GM21515 (cell line): Measurements from ENCODE around the gene IPO8.

Experiments used
- ATAC-seq: cut with Tn5 transposase; IDR thresholded peaks from one replicate; pipeline ENCODE4 v1.9.1; 2021; ENCODE audit not compliant: unreplicated experiment

IPO8 gene

DNA sequence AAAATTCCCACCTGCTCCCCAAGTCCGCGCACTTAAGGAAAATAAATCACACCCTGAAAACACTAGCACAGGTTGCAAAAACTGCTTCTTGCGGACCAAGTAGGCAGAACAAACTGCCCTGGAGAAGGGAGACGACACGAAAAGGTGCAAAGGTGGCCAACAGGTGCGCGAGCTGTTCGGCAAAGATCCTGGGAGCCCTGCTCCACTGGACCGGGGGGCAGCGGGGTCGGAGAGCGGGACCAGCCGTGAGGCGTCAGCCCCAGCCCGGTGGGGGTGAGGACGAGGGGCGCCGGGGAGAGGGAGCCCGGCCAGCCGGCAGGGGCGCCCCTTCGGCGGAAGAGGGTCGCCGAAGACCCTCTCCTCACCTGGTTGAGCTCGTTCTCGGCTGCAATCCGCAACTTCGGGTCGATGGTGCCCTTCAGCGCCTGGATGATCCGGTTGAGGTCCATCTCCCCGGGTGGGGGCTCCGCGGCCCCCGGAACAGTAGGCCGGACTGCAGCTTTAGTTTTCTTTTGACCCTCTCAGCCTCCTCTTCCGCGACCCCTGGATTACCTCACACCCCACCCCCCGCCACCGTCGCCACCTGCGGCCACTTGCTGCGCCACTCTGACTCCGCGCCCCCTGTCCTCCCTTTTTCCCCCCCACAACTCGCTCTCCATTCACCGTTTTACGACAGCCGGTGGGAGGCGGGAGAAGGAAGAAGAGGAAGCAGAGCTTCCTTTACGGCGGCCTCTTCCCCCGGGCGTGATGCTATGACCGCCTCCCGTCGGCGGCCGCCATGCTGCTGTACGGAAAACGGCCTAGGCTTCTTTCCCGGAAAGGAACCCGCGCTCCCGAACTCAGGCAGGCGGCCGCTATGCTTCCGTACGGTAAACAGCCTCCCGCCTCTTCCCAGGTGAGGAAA lies at the start of gene IPO8:
IPO8 (minus strand) TSS at position 671 of the 904 bp plus-strand sequence; CDS start at position 449, 222 bp downstream.
- ATAC-seq: peak; percentile 73

DNA sequence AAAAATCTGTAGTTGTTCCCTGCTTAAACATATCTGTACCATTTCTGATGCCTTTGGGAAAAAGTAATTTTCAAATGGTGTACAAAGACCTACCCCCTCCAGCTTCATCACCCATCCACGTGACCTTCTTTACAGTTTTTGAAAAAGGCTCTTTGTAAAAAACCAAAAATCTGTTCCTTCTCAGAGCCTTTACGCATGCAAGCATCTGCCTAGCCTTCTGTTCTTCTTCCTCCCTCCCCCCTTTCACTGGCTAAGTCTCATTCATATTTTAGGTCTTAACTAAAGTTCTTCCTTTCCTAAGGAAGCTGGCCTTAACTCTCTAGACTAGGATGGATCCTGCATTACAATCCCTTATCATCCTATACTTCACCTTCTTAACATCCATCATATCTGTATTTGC lies 48.7 kb upstream of the IPO8 start:
- ATAC-seq: no peak

DNA sequence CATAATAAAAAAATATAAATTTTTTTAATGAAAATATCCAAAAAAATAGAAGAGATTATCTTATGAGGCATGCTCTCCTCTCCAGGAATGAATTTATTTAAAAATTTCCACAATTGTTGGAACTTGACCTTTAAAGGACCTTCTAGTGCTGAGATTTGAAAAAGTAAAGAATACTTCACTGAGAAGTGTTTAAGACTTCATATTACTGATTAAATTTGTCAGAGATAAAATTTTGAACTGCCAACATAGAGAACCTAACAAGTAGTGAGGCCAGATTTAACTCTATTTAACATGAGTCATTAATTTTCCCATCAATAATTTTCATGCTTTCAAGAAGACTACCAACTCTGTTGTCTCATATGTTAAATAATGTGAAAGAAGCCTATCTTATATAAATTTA lies 44.6 kb upstream of the IPO8 start:
- ATAC-seq: no peak

DNA sequence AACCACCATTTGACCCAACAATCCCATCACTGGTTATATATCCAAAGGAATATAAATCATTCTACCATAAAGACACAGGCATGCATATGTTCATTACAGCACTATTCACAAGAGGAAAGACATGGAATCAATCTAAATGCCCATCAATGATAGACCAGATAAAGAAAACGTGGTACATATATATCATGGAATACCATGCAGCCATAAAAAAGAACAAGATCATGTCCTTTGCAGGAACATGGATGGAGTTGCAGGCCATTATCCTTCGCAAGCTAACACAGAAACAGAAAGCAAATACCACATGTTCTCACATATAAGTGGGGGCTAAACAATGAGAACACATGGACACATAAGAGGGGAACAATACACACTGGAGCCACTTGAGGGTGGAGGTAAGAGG lies 43.4 kb upstream of the IPO8 start:
- no peak for ATAC-seq

DNA sequence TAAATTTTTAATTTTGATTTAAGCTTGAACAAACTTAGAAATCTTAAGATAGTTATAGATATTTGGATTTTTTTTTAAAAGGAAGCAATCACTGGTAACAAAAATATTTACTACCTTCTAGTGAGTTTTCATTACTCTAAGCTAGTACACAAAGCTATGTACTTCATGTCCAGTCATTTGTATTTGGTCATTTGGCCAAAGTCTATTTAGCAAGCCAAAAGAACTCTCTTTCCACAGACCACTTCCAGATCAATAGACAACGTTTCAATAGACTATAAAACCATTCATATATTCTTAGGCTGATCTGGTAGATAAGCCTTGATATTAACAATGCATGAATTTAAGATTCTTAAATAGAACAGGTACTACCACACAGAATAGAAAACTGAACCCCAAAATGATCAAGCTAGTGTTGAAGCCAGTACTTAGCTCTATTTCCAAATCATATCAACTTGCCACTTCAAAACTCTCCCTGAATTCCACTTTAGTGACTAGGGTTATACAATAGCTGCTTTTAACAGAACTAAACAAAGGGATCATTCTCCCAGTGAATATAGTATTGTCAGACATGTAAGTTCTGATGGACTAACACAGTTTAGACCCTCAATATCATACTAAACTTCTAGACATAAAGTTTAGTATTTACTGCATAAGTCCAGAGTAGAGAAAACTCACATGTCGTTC lies 37.4 kb upstream of the IPO8 start:
- no peak for ATAC-seq

DNA sequence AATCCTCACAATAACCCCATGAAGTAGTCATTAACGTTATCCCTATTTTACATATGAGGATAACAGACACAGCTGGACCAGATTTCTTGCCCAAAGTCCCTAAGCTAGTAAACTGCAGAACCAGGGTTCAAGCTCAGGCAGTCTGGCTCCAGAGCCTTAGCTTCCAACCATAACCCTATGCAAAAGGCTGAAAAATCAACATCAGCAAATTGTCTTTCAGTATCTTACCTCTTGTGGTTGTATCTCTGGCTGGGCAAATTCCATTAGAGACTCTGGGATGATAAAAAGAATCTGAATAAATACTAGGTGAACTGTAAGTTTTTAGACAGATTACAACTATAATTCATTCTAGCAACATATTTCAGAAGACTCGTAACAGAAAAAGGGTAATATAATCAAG lies 34.3 kb upstream of the IPO8 start:
- no peak for ATAC-seq

DNA sequence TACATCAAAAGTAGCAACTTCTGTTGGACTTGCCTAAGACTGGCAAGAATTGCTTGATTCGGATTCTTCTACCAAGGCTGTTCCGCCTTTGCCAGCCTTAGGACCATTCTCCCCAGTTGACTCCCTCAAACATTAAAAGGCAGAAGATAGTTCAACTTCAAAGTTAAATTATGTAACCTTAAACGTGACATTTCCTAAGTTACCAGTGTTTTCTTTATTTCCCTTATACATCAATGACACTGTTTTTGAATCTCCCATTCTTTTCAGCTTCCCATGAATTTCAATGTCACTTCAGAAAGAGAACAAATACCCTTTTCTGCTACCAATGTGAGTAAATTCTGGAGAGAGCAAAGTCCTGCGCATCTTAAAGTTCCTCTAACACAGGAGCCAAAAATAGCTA lies 33.9 kb upstream of the IPO8 start:
- no peak for ATAC-seq

DNA sequence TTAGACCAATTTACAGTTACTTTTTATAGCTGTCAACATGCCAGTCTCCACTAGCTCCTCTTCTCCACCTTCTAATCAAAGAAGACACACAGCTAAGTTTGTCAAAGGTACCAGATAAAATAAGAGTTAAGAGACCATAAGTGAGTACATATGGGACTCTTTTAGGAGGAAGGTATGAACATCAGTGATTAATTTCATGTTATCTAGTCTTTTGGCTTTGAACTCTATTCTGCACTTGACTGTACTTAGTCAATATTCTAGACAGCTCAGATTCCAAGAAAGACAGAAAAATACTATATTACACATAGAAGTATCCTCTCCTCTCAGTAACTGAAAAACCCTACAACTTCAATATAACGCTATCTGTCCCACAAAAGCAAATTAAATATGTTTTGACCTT lies 31.0 kb upstream of the IPO8 start:
- ATAC-seq: no peak

DNA sequence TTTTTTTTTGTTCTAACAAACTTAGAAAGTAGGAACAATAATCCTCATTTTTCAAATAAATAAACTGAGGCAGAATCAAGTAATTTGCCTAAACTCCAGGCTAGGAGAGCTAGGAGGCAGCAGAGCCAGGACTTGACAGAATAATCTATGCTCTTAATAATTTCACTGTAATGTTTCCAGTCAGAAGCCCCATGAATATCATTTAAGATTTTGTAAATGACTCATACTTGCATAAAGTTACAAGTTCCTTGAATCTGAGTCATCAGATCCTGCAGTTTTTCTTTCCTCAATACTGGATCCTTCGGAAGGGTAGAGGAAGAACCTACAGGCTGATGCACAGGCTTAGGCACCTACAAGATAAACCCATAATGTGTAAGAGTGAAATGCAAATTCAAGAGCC lies 30.1 kb upstream of the IPO8 start:
- no peak for ATAC-seq

DNA sequence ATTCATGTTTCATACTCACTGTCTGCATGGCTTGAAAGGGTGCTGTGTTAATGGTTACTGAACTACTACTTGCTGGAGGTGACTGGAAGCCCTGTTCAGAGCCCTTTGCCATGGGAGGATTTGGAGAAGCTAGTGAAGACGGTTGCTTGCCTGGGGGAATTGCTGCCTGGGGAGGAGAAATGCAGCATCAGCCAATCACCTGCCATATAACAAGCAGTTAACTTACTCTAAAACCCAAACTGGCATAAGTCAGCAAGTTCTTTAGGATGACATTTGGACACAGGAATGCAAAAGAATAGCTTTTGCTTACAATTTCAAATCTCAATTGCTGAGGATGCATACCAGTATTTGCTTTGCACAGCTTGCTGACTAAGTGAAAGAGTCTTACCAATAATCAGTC lies 23.4 kb upstream of the IPO8 start:
- no peak for ATAC-seq

DNA sequence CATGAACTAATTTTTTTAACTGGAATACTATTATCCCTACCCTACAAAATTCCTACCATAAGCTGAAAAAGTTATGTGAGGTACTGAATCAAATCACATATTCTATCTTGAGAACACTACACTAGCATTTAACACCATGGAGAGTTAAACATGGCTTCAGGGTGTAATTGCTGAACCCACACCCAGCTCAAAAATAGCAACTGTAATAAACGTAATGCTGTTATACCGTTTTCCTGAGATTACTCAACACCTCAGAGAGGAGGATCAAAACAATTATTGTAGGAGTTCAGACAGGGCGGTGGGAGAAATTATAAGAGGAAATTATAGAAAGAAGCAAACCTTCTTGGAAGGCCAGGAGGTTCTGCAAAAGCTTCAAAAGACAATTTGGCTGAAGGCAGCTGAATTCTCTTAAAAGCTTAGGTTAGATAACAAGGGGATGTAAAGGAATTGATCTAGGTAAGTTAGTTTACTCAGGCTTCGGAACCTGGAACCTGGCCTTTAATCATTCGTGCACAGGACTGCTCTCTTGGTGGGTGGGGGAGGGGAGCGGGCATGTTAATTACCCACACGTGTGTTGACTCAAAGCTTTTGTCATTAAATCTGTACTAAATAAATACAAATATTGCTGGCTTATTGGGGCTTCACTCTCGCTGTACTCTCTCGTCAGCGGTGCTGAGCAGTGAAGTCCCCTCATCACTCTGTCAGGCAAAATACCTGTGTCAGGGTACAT lies 12.1 kb upstream of the IPO8 start:
- ATAC-seq: no peak

DNA sequence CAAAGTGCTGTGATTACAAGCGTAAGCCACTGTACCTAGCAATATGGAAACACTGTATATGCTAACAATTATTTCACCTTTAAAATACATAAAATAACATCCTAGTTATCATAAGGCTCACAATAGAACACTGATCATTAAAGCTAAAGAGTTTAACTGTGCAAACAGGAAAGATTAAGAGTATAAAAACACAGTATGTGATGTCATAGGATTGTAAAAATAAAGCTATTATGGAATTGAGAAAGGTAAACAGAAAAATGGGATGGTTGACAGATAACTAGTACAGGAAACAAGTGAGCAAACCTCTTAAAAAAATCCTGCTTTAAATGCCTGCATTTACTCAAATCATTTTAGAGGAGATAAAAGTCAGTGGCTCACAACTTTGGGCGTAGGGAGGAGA lies 10.8 kb upstream of the IPO8 start:
- no peak for ATAC-seq

DNA sequence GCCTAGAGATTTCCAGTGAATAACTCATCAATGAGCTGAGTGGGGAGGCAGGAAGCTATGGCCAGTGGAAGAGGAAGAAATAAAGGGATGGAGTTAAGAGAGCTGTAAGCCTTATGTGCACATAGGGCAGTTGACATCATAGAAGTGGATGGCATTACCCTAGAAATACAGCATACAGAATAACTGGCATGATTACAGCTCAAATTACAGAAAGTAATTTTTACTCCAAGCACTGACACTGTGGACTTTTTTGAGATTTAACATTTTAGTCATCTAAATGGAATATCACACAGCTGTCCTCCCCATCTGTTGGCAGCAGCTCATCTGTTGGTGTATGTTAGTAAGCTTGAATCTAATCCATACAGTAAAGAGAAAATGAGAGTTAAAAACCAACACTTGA lies 5.4 kb upstream of the IPO8 start:
- no peak for ATAC-seq

DNA sequence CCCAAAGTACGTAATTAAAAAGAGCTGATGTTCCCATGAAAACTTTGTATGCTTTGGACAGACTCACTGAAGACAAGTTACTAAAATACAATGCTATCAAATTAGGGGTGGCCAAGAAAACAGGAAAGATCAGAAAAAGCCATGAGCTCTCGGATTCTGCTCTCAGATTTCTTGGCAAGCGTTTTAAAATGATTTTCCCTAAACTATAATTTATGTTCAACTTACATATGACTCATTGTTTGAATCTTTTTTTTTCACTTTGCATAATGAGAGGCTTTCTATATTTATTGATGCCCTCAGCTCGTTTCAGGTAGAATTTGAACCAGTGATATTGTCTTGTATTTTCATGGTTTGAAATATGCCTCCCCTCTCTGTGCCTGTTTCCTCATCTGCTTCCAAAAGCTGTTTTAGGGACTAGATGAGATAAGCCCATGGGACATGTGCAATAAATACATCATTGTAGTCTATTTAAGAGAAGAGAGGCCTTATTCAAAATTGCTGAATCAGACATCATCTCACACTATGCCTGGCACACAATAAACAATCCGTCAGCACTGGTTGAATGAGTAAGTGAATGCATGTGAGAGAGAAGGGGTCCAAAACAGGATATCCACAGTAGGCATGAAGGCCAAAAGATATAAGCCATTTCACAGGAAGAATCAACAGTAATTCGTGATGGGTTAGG lies 4.7 kb upstream of the IPO8 start:
- no peak for ATAC-seq

DNA sequence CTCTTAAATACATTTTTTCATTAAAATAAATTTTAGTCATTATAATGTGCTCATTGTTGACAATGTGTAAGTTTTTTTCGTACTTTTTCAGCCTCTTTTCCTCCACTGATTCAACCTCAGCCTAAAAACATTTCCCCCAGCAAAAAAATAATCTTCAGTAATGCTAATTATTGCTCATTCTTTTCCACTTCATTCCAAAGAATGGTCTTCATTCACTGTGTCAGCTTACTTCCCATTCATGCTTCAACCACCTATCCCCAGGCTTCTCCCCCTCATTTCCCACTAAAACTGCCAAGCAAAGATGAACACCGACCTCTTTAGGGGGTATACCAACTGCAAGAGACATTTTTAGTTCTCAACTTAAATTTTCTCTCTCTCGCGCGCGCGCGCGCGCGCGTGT lies 2.7 kb upstream of the IPO8 start:
- ATAC-seq: no peak

DNA sequence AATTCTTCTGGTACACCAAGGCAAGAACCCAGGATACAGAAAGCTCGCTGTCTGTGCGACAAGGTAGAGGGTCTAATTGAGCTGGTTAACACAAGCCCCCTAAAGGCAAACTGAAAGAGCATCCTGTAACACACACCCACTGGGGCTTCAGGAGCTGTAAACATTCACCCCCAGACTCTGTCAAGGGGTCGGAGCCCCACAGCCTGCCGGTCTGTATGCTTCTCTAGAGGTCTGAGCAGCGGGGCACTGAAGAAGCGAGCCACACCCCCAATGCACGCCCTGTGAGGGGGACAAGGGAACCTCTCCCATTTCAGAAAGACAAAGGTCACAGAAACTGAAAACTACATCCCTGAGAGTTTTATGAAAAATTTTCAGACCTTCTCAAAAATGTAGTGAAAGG lies 1.3 kb upstream of the IPO8 start:
- ATAC-seq: no peak

DNA sequence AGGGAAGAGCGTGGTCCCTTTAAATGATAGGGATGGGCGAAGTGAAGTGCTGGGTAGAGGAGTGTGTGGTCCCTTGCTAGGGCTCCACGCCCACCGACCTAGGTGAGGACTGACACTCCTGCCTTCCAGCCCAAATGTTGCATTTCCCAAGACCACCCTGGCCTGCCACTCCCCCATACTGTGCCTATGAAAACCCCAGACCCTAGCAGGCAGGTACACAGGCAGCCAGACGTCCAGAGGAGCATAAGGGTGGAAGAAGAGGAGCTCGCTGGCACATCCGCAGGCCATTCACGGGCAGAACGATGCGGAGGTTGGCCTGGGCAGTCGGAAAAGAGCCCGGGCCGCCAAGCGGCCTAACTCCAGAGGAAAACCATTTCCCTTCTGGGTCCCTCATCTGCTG lies 817 bp upstream of the IPO8 start:
- ATAC-seq: no peak

DNA sequence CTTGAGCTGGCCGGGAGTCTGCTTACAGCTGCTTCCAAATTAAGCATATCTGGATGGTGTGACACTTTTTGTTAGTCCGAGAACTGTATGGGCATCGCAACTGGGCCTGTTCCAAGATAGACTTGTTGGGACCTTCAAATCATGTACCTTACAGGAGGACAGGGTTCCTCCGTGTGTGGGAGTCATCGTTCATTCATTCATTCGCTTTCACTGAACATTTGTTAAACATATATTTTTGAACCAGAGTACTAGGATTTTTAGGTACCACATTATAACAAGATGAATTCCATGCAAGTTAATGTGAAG lies 387 bp upstream of the IPO8 start:
- ATAC-seq: peak; percentile 35

DNA sequence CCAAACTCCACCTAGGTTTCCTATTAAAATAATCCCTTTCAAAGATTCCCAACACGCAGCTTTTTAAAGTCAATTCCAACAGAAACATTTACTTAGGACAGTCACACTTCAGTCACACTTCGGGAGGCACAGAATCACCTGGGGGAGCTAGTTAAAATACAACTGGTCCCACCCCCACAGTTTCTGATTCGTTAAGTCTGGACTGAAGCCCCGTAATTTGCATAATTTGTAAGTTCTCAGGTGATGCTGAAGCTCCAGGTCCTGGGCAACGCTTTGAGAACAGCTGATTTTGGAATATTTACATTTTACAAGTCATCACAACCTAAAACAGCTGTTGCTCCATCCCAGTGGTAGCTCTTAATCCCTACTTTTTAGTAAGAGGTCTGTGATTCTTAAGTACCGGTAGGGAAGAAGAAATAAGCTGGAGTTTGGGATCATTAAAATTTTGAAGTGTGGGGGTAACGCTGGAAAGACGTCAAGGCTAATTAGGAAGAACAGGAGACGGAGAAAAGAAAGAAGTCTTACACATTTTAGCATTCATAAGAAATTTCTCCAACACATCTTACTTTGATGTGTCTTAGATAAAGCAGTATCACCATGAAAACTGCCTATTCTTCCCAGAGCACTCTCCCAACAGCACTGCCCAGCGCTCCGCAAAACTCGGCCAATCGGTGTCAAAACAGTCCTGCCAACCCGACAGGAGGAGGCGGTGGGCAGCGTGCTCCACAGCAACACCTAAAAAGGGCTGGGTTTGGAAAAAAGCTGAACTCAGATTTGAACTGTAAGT lies 1.1 kb downstream of the IPO8 start:
- no peak for ATAC-seq

DNA sequence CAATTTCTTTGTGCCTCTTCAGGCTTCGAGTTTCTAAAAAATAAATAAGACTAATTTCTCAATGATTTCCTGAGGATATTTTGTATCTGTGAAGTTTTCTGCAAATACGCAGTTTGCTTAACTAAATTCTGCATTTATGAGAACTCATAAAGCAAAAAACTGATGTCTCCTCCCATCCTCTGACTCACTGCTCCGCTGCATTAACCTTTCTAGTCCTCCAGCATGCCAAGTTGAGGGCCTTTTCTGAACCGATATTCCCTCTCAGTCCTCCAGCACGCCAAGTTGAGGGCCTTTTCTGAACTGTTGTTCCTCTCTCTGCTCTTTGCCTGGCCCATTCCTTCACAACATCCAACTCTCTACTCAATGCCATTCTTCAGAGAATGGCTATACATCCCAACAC lies 3.2 kb downstream of the IPO8 start:
- no peak for ATAC-seq
